D721Med (cell line): ENCODE data around the gene NKX2-3.

Experiments used
- DNase-seq: peaks from one replicate; pipeline ENCODE4 v3.0.0; 2011; ENCODE audit warnings: low spot score; ENCODE audit not compliant: insufficient read length
- FAIRE-seq: peaks from 2 replicates; lab custom pipeline; 2011; peaks lifted over from hg19 to GRCh38; lab: Jason Lieb, UNC
- CTCF ChIP-seq: IDR thresholded peaks from 2 replicates; pipeline ENCODE4 v1.5.1; 2012; ENCODE audit warnings: mild to moderate bottlenecking, control low read depth; ENCODE audit not compliant: insufficient read depth; ENCODE audit errors: missing control alignments

Gene NKX2-3

GRCh38 chr10:99531696-99532593, 797 bp upstream of the NKX2-3 start:
- no peak for TF ChIP-seq CTCF
- no peak for DNase-seq
- no peak for FAIRE-seq

- DNase-seq (no peak), FAIRE-seq (no peak)
- TF ChIP-seq CTCF = no peak
Measured at GRCh38 chr10:99533496-99534449, 1.0 kb downstream of the NKX2-3 start.

GRCh38 chr10:99534450-99534938, 1.8 kb downstream of the NKX2-3 start:
- no peak for TF ChIP-seq CTCF
- FAIRE-seq (no peak), DNase-seq (no peak)

GRCh38 chr10:99534939-99535763, 2.4 kb downstream of the NKX2-3 start:
- FAIRE-seq = no peak
- no peak for DNase-seq

GRCh38 chr10:99535764-99536337, 3.1 kb downstream of the NKX2-3 start:
- TF ChIP-seq CTCF = no peak
- DNase-seq (no peak), FAIRE-seq (no peak)

More at GRCh38 chr10:99534939-99535763, 2.4 kb downstream of the NKX2-3 start:
- TF ChIP-seq CTCF = no peak
